GM12872 (cell line): ENCODE measurements around the gene AFF3.

Source experiments
- TF ChIP-seq, protein P1 (sequence below): IDR thresholded peaks from 3 replicates; pipeline ENCODE4 v1.5.1; 2011; ENCODE audit warnings: low read depth, mild to moderate bottlenecking, low read length, moderate library complexity; ENCODE audit not compliant: insufficient read depth

The AFF3 gene

GRCh38 chr2:99631700-99632099 lies 510.7 kb downstream of the AFF3 start:
- TF ChIP-seq, protein P1, sequence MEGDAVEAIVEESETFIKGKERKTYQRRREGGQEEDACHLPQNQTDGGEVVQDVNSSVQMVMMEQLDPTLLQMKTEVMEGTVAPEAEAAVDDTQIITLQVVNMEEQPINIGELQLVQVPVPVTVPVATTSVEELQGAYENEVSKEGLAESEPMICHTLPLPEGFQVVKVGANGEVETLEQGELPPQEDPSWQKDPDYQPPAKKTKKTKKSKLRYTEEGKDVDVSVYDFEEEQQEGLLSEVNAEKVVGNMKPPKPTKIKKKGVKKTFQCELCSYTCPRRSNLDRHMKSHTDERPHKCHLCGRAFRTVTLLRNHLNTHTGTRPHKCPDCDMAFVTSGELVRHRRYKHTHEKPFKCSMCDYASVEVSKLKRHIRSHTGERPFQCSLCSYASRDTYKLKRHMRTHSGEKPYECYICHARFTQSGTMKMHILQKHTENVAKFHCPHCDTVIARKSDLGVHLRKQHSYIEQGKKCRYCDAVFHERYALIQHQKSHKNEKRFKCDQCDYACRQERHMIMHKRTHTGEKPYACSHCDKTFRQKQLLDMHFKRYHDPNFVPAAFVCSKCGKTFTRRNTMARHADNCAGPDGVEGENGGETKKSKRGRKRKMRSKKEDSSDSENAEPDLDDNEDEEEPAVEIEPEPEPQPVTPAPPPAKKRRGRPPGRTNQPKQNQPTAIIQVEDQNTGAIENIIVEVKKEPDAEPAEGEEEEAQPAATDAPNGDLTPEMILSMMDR = no peak

- TF ChIP-seq, protein P1 = no peak
Observed at GRCh38 chr2:99629320-99629719, 513.1 kb downstream of the AFF3 start.

- TF ChIP-seq, protein P1 = no peak
Observed at GRCh38 chr2:99626158-99626557, 516.2 kb downstream of the AFF3 start.

GRCh38 chr2:99624677-99625076 lies 517.7 kb downstream of the AFF3 start:
- TF ChIP-seq, protein P1 = no peak

- TF ChIP-seq, protein P1 = no peak
Observed at GRCh38 chr2:99623613-99624012, 518.8 kb downstream of the AFF3 start.

DNA sequence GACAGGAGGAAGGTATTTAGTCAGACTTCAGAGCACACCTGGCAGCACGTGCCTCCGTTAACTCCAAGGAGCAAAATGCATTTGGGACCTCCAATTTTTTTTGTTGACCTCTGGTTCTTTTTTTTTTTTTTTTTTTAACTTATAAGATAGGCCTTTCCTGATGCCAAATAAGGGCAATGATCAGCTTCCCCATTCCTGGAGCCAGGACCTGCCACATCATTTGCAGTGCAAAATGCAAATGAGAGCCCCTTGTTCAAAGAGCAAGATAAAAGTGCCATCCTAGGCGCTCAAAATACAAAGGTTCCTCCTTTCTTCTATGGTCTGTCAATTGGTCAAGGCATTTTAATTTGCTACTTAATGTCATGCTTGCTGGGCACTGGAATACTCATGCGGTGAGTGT lies 519.4 kb downstream of the AFF3 start:
- TF ChIP-seq, protein P1 = no peak

DNA sequence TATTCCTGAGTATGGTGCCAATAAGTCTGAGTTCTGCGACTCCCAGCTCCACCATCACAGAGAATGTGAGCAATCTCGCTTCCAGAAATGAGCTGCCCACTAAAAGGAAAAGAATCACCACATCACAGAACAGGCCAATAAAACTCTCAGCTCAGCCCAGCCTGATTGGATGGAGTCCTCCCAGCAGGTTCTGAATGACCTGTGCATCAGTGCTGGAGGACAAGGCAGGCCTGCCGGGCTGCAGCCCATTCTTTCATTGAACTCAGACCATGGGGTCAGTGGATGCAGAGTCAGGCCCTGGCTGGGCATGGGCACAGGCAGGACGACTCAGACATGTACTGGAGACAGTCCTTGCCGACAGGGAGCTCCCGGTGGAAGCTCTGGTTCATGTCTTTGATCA lies 519.9 kb downstream of the AFF3 start:
- TF ChIP-seq, protein P1 = no peak

DNA sequence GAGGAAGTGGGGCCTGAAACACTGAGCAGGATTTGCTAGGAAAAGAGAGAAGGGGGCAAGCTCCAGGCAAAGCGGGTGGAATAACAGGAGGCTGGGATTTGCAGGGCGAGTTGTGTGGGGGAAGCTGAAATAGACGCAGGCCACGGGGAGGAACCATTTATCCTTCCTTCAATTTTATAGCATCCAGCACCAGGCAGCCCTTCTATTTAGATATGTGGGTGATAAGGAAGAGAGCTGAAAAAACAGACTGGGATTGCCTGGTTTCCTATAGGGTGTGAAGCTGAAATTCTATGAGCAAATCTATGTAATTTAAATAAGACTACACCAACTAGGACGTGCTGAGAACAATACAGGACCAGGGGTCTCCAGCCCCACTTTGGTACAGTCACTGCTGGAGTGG lies 520.6 kb downstream of the AFF3 start:
- TF ChIP-seq, protein P1 = no peak
